Right lobe of liver (tissue), 6 donors: ENCODE measurements around the gene ARVCF. TPM values are rescaled to one million over a fixed set of nuclear protein-coding genes. Genes with fewer than 3 reads are reported as not detected.

Source experiments
- ATAC-seq, 4 donors: fragments of 200-7000 bp; cut with Tn5 transposase; one replicate each; pipeline ENCODE4 v1.9.1; 2020; ENCODE audit warnings: mild to moderate bottlenecking in 4 of 4, moderate library complexity in 4 of 4
- DNase-seq, 3 donors: peaks; one replicate each; pipeline ENCODE4 v3.0.0-alpha.2; 2020
- H3K27ac ChIP-seq, 3 donors: fragments of 200-600 bp; one replicate each; pipeline ENCODE4 v1.8.0; 2022
- H3K27me3 ChIP-seq, 2 donors: fragments of 200-600 bp; one replicate each; pipeline ENCODE4 v1.8.0; 2022
- H3K36me3 ChIP-seq, 4 donors: fragments of 200-600 bp; sonication (generic) in 1 of 4; one replicate each; pipeline versions ENCODE4 v1.5.1 to v1.8.0; 2017 to 2022; ENCODE audit warnings: control low read depth in 1 of 4
- H3K4me1 ChIP-seq, 4 donors: fragments of 200-600 bp; sonication (generic) in 1 of 4; one replicate each; pipeline versions ENCODE4 v1.5.1 to v1.8.0; 2017 to 2022; ENCODE audit warnings: control low read depth in 1 of 4
- H3K4me3 ChIP-seq, 3 donors: fragments of 200-600 bp; one replicate each; pipeline ENCODE4 v1.8.0; 2022
- H3K9me3 ChIP-seq, 4 donors: fragments of 200-600 bp; sonication (generic) in 1 of 4; one replicate each; pipeline versions ENCODE4 v1.5.1 to v1.8.0; 2017 to 2022; ENCODE audit warnings: control low read depth in 1 of 4
- POLR2A ChIP-seq: fragments of 450-650 bp; IDR thresholded peaks from one replicate; pipeline ENCODE4 v1.6.1; 2017; ENCODE audit warnings: antibody characterized with exemption, mild to moderate bottlenecking
- WGBS: methylation state at CpG from one replicate; pipeline ENCODE4 v1.1.6; 2018; ENCODE audit warnings: low coverage, low lambda C conversion rate; ENCODE audit not compliant: insufficient coverage; ENCODE audit errors: missing lambda C conversion rate; 5-methylcytosine and 5-hydroxymethylcytosine counted together
- intact Hi-C, 2 donors: fragments of 100-400 bp; cut with DNase I; formaldehyde crosslinking; loops; one replicate each; pipeline versions ENCODE4 v1.11.2 to v1.14.1; 2022
- total RNA-seq, 6 experiments: library from RNA; depleted of rRNA in 2 of 6; stranded (reverse); fragments of >200 nt in 2 of 6; fragmentation: NEBNext Ultra II Directional in 3 of 6; extraction: Animal tissue kit (Norgen Biotek cat#: 25700) in 3 of 6; gene quantifications; one replicate each; pipeline versions ENCODE4 v1.1.0 to v1.2.4, GENCODE V29; 2016 to 2023
- TF ChIP-seq, protein P1 (sequence below), 4 donors: fragments of 200-600 bp in 3 of 4; fragments of 450-650 bp in 1 of 4; IDR thresholded peaks; one replicate each; pipeline versions ENCODE4 v1.5.1 to v1.8.0; 2016 to 2022; ENCODE audit warnings: antibody characterized with exemption in 4 of 4, mild to moderate bottlenecking in 2 of 4
- donor health status: DM: no; HTN: yes; CAD: no.
- donor health status: DM: no; HTN: no; CAD: no.
- donor health status: DM: no; HTN: no; CAD: no.
- donor health status: DM: no; HTN: yes; CAD: no.
- donor health status: DM: no; HTN: yes; CAD: no.

ARVCF gene
- total RNA-seq, 6 experiments from 2014 or later: 11.5 to 40.9 (median 20.7) TPM

DNA sequence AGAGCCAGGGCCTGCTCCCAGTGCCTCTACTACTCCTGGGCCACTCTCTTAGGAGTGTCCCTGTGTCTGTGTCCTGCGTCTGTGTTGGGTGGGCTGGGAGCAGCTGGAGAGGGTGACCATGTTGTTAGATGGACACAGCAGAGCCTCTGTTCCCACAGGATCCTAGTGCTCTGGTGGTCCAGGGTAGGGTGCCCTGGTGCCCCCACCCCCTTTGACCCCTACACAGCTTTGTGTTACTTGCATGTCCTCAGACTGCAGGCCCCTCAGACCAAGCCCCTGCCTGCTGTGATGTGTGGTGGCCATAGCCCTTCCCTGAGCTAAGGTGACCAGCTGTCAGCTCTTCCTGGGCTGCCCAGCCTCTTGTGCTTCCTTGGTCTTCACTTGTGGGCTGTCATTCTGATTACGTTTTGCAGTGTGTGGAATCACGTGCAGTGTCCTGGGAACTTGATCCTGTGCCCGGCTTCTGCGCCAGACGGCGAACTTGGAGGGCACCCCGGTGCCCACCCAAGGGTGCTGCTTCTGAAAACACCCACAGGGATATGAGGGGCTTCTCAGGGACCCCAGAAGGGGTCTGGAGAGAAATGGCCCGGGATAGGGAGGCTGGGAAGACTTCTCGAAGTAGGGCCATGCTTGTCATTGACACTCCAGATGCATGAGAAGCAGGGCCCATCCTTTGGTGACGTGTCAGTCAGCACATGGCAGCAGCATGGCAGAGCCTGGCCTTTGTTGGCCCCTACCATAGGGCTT is 5.8 kb upstream of the ARVCF start:
- Histone ChIP-seq H3K27me3 (no peaks in the 10 kb centered on the region), H3K9me3 (no peaks in the 10 kb centered on the region), H3K4me3 (peak overlapping the region; percentile 92 to 97 (median 93)), H3K4me1 (peaks cover 0 to 19% (median under 1%) of the 10 kb centered on the region in 4 donors), H3K36me3 (peaks cover 0 to 3% (median 0%) of the 10 kb centered on the region in 4 donors), H3K27ac (peak overlapping the region; percentile 43 to 92 (median 83))
- intact Hi-C loops: loop anchor here in 1 of 2 donors (10.0 kb wide), 1 partner anchor 48 kb away; no protein-coding TSS in a partner anchor
- WGBS: 71% methylated on average over 8 of the region's 11 CpGs
- DNase-seq (no peak), ATAC-seq (no peak)
- TF ChIP-seq, protein P1, sequence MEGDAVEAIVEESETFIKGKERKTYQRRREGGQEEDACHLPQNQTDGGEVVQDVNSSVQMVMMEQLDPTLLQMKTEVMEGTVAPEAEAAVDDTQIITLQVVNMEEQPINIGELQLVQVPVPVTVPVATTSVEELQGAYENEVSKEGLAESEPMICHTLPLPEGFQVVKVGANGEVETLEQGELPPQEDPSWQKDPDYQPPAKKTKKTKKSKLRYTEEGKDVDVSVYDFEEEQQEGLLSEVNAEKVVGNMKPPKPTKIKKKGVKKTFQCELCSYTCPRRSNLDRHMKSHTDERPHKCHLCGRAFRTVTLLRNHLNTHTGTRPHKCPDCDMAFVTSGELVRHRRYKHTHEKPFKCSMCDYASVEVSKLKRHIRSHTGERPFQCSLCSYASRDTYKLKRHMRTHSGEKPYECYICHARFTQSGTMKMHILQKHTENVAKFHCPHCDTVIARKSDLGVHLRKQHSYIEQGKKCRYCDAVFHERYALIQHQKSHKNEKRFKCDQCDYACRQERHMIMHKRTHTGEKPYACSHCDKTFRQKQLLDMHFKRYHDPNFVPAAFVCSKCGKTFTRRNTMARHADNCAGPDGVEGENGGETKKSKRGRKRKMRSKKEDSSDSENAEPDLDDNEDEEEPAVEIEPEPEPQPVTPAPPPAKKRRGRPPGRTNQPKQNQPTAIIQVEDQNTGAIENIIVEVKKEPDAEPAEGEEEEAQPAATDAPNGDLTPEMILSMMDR (IDR thresholded peaks at IDR 0.05): no peak

DNA sequence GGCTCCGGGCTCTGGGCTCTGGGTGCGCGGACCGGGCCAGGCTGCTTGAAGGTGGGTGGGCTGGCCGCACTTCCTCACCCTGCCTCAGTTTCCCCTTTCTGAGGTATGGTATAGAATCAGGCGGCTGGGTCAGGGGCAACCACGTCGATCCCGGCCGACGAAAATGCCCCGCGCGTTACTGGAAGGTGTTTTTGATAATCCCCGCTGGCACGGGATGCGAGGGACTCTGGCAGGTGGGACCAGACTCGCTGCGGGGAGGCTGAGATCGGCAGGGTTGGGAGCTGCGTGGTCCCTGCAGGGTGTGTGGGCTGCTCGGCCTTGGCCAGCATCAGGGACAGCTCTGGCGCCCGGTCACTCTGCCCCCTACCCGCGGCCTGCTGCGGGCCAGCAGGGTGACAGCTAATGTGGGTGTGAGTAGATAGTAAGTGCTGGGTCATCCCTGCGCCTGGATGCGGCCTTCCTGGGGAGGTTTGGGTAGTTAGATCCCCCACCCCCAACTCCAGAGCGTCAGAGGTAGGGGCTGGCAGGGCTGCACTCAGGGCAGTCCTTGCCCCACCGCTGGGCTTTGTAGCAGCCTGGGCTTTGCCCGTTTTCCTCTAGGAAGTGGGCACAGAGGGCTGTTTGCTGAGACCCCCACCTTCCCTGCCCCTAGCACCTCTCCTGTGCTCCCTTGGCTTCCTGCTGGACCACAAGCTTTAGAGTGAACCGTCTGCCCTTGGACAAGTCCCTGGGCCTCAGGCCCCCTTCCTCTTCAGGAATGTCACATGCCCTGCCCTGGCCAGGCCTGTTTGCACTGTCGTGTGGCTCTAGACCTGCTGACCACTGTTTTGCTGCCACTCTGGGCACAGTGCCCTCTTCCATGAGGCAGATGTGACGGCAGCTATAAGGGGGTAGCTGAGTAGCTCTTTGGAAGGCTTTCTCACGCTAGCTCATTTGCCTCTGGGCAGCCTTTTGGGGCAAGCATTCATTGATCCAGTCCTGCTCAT is 4.9 kb upstream of the ARVCF start:
- DNase-seq: peak; percentile 83 to 90 (median 84)
- intact Hi-C loops: loop anchor here in 1 of 2 donors (10.0 kb wide), 1 partner anchor 47 kb away; no protein-coding TSS in a partner anchor

DNA sequence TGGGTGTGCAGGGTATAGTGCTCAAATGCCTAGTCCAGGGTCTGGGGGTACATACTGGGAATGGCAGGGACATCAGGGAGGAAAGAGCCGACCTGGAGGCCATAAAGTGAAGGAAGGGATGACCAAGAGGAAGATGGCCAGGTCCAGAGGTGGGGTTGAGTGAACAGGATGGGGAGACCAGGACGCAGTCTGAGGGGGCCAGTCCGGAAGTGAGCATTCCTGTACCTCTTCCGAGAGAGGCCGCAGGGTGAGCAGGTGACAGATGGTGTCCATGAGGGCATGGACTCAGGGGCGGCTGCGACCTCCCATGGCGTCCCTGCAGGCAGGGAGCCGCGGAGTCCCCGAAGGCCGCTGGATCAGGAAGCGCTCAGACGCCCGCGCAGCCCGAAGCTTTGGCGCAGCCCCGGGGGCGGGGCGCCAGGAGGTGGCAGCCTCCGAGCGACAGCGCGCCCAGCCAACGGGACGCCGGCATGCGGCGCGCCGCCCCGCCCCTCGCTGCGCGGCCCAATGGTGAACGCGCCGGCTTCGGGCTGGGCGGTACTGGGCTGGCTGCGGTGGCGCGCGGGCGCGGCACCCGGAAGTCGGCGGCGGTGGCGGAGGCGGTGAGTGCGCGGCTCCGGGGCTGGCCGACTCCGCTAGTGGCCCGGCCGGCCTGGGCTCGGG is 4.0 kb upstream of the ARVCF start, which contains the start of gene TANGO2:
TANGO2 (plus strand) TSS at position 578 of the 663 bp plus-strand sequence. CDS start 15,689 bp downstream, outside the sequence.
- 0% methylated on average over 2 of the region's 61 CpGs for WGBS
- no peaks in the 10 kb centered on the region for H3K9me3 ChIP-seq
- peak within 1 kb of the TSS; percentile 92 to 97 (median 93) for H3K4me3 ChIP-seq
- ATAC-seq (peak; percentile 80 to 89 (median 84)), DNase-seq (peak; percentile 94 to 95 (median 94))
- H3K27me3 ChIP-seq: no peaks in the 10 kb centered on the region
- peaks cover 0 to 24% (median 2%) of the 10 kb centered on the region in 4 donors for H3K4me1 ChIP-seq
- intact Hi-C loops: loop anchor here in 1 of 2 donors (10.0 kb wide), 1 partner anchor 46 kb away; no protein-coding TSS in a partner anchor
- peaks cover 0 to 3% (median 0%) of the 10 kb centered on the region in 4 donors for H3K36me3 ChIP-seq
- peak within 1 kb of the TSS; percentile 83 to 92 (median 86) for H3K27ac ChIP-seq
- peak; percentile 97 for TF ChIP-seq POLR2A
- TF ChIP-seq, protein P1 (IDR thresholded peaks at IDR 0.05): no peak

More for the DNA sequence above, 4.9 kb upstream of the ARVCF start:
- peaks cover 0 to 3% (median 0%) of the 10 kb centered on the region in 4 donors for H3K36me3 ChIP-seq
- TF ChIP-seq, protein P1 (IDR thresholded peaks at IDR 0.05): no peak
- TF ChIP-seq POLR2A: peak; percentile 28
- H3K27ac ChIP-seq: peak overlapping the region; percentile 83 to 92 (median 86)
- ATAC-seq: peak; percentile 62 to 69 (median 64)
- peak overlapping the region; percentile 92 to 97 (median 93) for H3K4me3 ChIP-seq
- WGBS: 4% methylated on average over 8 of the region's 36 CpGs
- no peaks in the 10 kb centered on the region for H3K9me3 ChIP-seq
- H3K27me3 ChIP-seq: no peaks in the 10 kb centered on the region
- peaks cover 0 to 24% (median 2%) of the 10 kb centered on the region in 4 donors for H3K4me1 ChIP-seq
